Thyroid gland (tissue), 4 donors: ENCODE measurements around the gene GFOD1.

Source experiments
- CTCF ChIP-seq, 6 experiments: fragments of 200-600 bp in 3 of 6; fragments of 450-650 bp in 3 of 6; sonication (generic) in 3 of 6; IDR thresholded peaks; one replicate each; pipeline ENCODE4 v1.5.1; 2016 to 2019; ENCODE audit warnings: antibody characterized with exemption in 6 of 6, mild to moderate bottlenecking in 2 of 6, inconsistent platforms in 1 of 6, moderate library complexity in 1 of 6
- POLR2A ChIP-seq, 2 donors: fragments of 450-650 bp; IDR thresholded peaks; one replicate each; pipeline ENCODE4 v1.6.1; 2017; ENCODE audit warnings: antibody characterized with exemption in 2 of 2, mild to moderate bottlenecking in 2 of 2, moderate library complexity in 1 of 2

DNA sequence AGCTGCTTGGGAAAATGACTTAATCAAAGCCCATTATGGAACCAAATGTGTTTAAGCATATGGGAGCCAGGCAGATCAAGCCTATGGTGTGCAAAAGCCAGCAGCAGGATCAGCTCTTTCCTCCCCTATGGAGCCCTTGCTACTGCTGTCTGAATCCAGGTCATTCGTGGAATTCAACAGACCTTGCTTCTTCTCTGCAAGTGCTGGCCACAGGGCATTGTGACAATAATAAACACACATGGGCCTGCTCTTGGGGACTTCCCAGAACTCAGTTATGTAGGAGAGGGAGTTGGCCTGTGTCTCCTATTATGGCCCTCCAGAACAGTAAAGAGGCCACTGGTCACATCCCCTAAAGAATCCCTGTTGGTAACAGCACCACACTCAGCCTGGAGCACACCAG, 18.6 kb downstream of the GFOD1 start:
- TF ChIP-seq CTCF (IDR thresholded peaks at IDR 0.05) (no peak), POLR2A (IDR thresholded peaks at IDR 0.05) (no peak)
